ENCODE measurements around the gene RASGRF2. TPM values are rescaled to one million over a fixed set of nuclear protein-coding genes. Genes with fewer than 3 reads are reported as not detected.

The RASGRF2 gene
- total and polyA plus RNA-seq, 2 of the 8 experiments (the other 6 are each of a cell fraction or from before 2014, with no cell fraction given) = 2.6 to 29.5 TPM

- FAIRE-seq = no peak
- TF ChIP-seq CBX8 (IDR thresholded peaks at IDR 0.05; ENCODE audit: borderline replicate concordance, low read depth, low read length) (no peak), GTF2F1 (IDR thresholded peaks at IDR 0.05; ENCODE audit: borderline replicate concordance, low read depth, low read length) (no peak), KDM4A (IDR thresholded peaks at IDR 0.05; ENCODE audit: low read depth, low read length, severe bottlenecking) (no peak), ASH2L (IDR thresholded peaks at IDR 0.05; ENCODE audit: low read length) (no peak), TCF12 (IDR thresholded peaks at IDR 0.05; ENCODE audit: low read depth, low read length) (no peak), PHF8 (conservative IDR thresholded peaks at IDR 0.05; ENCODE audit: low read depth, low read length) (no peak), RBBP5 (IDR thresholded peaks at IDR 0.05; ENCODE audit: borderline replicate concordance, low read depth, low read length) (no peak), JUN (IDR thresholded peaks at IDR 0.05; ENCODE audit: low read depth, low read length) (no peak), EZH2 (IDR thresholded peaks at IDR 0.05; ENCODE audit: low read depth, low read length, severe bottlenecking) (no peak), FOSL1 (IDR thresholded peaks at IDR 0.05; ENCODE audit: insufficient read depth, low read depth, low read length) (no peak), MAFK (IDR thresholded peaks at IDR 0.05; ENCODE audit: low read depth, low read length) (no peak), SIX5 (IDR thresholded peaks at IDR 0.05; ENCODE audit: low read depth, low read length) (no peak), SP4 (IDR thresholded peaks at IDR 0.05; ENCODE audit: low read length) (no peak), SRF (IDR thresholded peaks at IDR 0.05; ENCODE audit: low read depth, low read length) (no peak), CHD2 (IDR thresholded peaks at IDR 0.05; ENCODE audit: low read length) (no peak)
Measured at GRCh38 chr5:81147886-81148571, 187.9 kb downstream of the RASGRF2 start.

More at GRCh38 chr5:81147886-81148571, 187.9 kb downstream of the RASGRF2 start:
- Histone ChIP-seq H3K9ac (replicated peaks in 1 of 4; ENCODE audit: extremely low read depth in 1 of 4, low read depth in 3 of 4, low read length in 3 of 4) (no peak overlapping the region), H3K79me1 (ENCODE audit: low read depth, low read length) (no peaks in the 10 kb centered on the region), H2BK120ac (replicated peaks; ENCODE audit: low read depth, low read length) (no peak overlapping the region), H2BK15ac (ENCODE audit: low read length) (no peak overlapping the region), H4K20me1 (replicated peaks in 1 of 2; ENCODE audit: control insufficient read depth in 1 of 2, insufficient read depth in 2 of 2, low read length in 2 of 2) (no peaks in the 10 kb centered on the region), H3K4me1 (replicated peaks in 1 of 4; ENCODE audit: control insufficient read depth in 3 of 4, insufficient read depth in 4 of 4, low read length in 3 of 4) (peaks cover 0 to 2% (median under 1%) of the 10 kb centered on the region in 4 experiments; a peak in 1 of 7 replicates), H3K4me2 (ENCODE audit: insufficient read depth in 1 of 2, low read depth in 2 of 2, low read length in 2 of 2) (no peak overlapping the region), H4K5ac (ENCODE audit: insufficient read length, low read depth, low read length) (no peak overlapping the region), H3K36me3 (ENCODE audit: control insufficient read depth in 2 of 4, insufficient read depth in 4 of 4, low read length in 3 of 4) (no peaks in the 10 kb centered on the region), H2BK12ac (ENCODE audit: low read depth, low read length) (no peak overlapping the region), H3K79me2 (ENCODE audit: control insufficient read depth in 1 of 2, insufficient read depth in 2 of 2, low read length in 2 of 2) (no peaks in the 10 kb centered on the region), H2BK5ac (ENCODE audit: low read depth, low read length) (no peak overlapping the region), H3K4ac (replicated peaks; ENCODE audit: insufficient read length, low read depth, low read length) (no peak overlapping the region), H3K23ac (ENCODE audit: insufficient read length) (no peak overlapping the region), H3K4me3 (ENCODE audit: extremely low read depth in 1 of 4, insufficient read depth in 2 of 4, low read depth in 3 of 4, low read length in 4 of 4) (no peak overlapping the region), H2BK20ac (ENCODE audit: low read length) (no peak overlapping the region), H3K14ac (ENCODE audit: insufficient read length) (no peak overlapping the region), H3K9me3 (ENCODE audit: insufficient read depth in 2 of 2, low read depth in 1 of 2, low read length in 1 of 2) (no peaks in the 10 kb centered on the region), H4K91ac (replicated peaks; ENCODE audit: insufficient read length, low read length) (no peak overlapping the region), H3K27ac (ENCODE audit: low read depth, low read length) (no peak overlapping the region), H4K8ac (ENCODE audit: extremely low read depth, insufficient read depth, low read length) (no peak overlapping the region), H3K56ac (replicated peaks; ENCODE audit: insufficient read length, low read depth, low read length) (no peak overlapping the region), H3K27me3 (replicated peaks in 1 of 4; ENCODE audit: control insufficient read depth in 3 of 4, extremely low read depth in 1 of 4, insufficient read depth in 3 of 4, low read length in 3 of 4) (no peaks in the 10 kb centered on the region), H3K18ac (ENCODE audit: extremely low read depth, low read length) (no peak overlapping the region), H2AK5ac (ENCODE audit: low read depth, low read length) (no peak overlapping the region), H2AFZ (ENCODE audit: low read length) (no peak overlapping the region), H3K23me2 (ENCODE audit: low read depth, low read length) (no peaks in the 10 kb centered on the region)
- CTCF ChIA-PET (ENCODE audit: partially characterized antibody) = no interaction called here
- POLR2A ChIA-PET (ENCODE audit: partially characterized antibody) = no interaction called here
- WGBS, 2 experiments (ENCODE audit: extremely low coverage in 1 of 2, insufficient coverage in 1 of 2, insufficient read length in 1 of 2, insufficient replicate concordance in 2 of 2, low coverage in 1 of 2, low lambda C conversion rate in 2 of 2, missing lambda C conversion rate in 1 of 2) = 85% methylated on average over 7 of the region's 7 CpGs; no CpG with 5 or more reads in 1 of the 2 experiments
- no peak for DNase-seq (ENCODE audit: low read depth in 1 of 2, low spot score in 2 of 2)

All from H1 (cell line).